Esophagus muscularis mucosa (tissue), 4 donors: ENCODE results near the gene SDK1.

Experiments
- EP300 ChIP-seq: sonication (generic); formaldehyde crosslinking; IDR thresholded peaks from one replicate; pipeline ENCODE4 v1.6.1; 2017; ENCODE audit warnings: antibody characterized with exemption
- POLR2A ChIP-seq: fragments of 450-650 bp; IDR thresholded peaks from one replicate; pipeline ENCODE4 v1.6.1; 2017; ENCODE audit warnings: antibody characterized with exemption, moderate library complexity, mild to moderate bottlenecking, low read depth
- POLR2AphosphoS5 ChIP-seq, 2 donors: sonication (generic); formaldehyde crosslinking; IDR thresholded peaks; one replicate each; pipeline ENCODE4 v1.6.1; 2017; ENCODE audit warnings: antibody characterized with exemption in 2 of 2
- TF ChIP-seq, protein P1 (sequence below), 3 experiments: fragments of 200-600 bp in 2 of 3; fragments of 450-650 bp in 1 of 3; sonication (generic) in 2 of 3; IDR thresholded peaks; one replicate each; pipeline ENCODE4 v1.5.1; 2017 to 2019; ENCODE audit warnings: antibody characterized with exemption in 3 of 3, mild to moderate bottlenecking in 2 of 3, moderate library complexity in 1 of 3

DNA sequence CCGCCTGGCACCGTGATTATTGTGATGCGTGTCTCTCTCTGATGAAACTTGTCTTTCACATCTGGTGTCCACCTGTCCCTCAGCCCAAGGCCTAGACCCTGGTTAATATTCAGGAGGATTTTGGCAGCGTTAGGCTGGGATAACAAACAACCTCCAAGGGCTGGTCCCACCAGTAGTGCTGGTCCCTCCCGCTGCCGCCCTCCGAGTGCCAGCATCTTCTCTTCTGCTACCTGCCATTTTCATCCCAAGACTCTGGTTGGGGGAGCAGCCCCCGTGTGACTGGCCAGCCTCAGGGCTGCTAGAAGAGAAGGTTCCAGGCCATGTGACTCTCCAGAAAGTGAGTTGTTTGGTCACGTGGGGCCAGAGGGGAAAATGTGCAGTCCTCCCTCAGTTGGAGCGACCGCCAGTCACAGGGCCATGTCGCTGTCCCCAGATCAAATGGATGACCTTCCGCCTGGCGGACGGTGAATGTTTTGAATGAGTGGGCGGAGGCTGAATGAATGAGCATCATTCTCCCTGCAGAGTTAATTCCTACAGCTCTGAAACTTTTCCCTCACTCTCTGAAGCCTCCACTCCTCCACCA is 901.2 kb downstream of the SDK1 start:
- TF ChIP-seq, protein P1, sequence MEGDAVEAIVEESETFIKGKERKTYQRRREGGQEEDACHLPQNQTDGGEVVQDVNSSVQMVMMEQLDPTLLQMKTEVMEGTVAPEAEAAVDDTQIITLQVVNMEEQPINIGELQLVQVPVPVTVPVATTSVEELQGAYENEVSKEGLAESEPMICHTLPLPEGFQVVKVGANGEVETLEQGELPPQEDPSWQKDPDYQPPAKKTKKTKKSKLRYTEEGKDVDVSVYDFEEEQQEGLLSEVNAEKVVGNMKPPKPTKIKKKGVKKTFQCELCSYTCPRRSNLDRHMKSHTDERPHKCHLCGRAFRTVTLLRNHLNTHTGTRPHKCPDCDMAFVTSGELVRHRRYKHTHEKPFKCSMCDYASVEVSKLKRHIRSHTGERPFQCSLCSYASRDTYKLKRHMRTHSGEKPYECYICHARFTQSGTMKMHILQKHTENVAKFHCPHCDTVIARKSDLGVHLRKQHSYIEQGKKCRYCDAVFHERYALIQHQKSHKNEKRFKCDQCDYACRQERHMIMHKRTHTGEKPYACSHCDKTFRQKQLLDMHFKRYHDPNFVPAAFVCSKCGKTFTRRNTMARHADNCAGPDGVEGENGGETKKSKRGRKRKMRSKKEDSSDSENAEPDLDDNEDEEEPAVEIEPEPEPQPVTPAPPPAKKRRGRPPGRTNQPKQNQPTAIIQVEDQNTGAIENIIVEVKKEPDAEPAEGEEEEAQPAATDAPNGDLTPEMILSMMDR (IDR thresholded peaks at IDR 0.05): no peak
- no peak for TF ChIP-seq POLR2A
- TF ChIP-seq POLR2AphosphoS5 (IDR thresholded peaks at IDR 0.05): no peak
- no peak for TF ChIP-seq EP300
